GM12878 (cell line): ENCODE measurements around the gene GHRH. TPM values are rescaled to one million over a fixed set of nuclear protein-coding genes. Genes with fewer than 3 reads are reported as not detected.

ENCODE experiments used
- ATAC-seq: fragments of 200-7000 bp; cut with Tn5 transposase; 3 replicates; pipeline ENCODE4 v1.9.1; 2020; ENCODE audit warnings: mild to moderate bottlenecking, moderate library complexity
- BruUV-seq: library from RNA; stranded (reverse); fragments of 400-500 nt; replicated peaks from 2 replicates; lab custom pipeline; 2021; lab: Mats Ljungman, UMichigan
- CTCF ChIA-PET: fragments of 300-600 bp; sonication (Branson Sonifier 250); formaldehyde crosslinking; extraction: SDS; loops from one replicate; lab custom pipeline; 2021; ENCODE audit warnings: inconsistent platforms; lab: Yijun Ruan, JAX
- POLR2A ChIA-PET: fragments of 350-600 bp; formaldehyde crosslinking; extraction: SDS; loops from one replicate; lab custom pipeline; 2021; ENCODE audit warnings: inconsistent platforms; lab: Charles Lee
- RAD21 ChIA-PET: fragments of 300-600 bp; sonication (Branson Sonifier 250); formaldehyde crosslinking; loops from one replicate; lab custom pipeline; 2023; ENCODE audit warnings: antibody characterized with exemption; ENCODE audit not compliant: unreplicated experiment; lab: Charles Lee
- SMC1A ChIA-PET: fragments of 300-600 bp; sonication (Branson Sonifier 250); formaldehyde crosslinking; loops from one replicate; lab custom pipeline; 2023; ENCODE audit not compliant: unreplicated experiment, uncharacterized antibody; lab: Charles Lee
- DNase-seq: peaks from one replicate; pipeline ENCODE4 v3.0.0-alpha.2; 2011; ENCODE audit warnings: low read depth, low spot score
- FAIRE-seq: peaks from 3 replicates; lab custom pipeline; 2011; peaks lifted over from hg19 to GRCh38; lab: Jason Lieb, UNC
- H2AFZ ChIP-seq: 2 replicates; pipeline ENCODE4 v1.6.0; 2011; ENCODE audit warnings: low read depth, low read length, control low read depth; ENCODE audit not compliant: control insufficient read depth
- H3K27ac ChIP-seq: 2 replicates; pipeline ENCODE4 v1.5.1; 2011; ENCODE audit warnings: control low read depth; ENCODE audit not compliant: control insufficient read depth, insufficient read depth
- H3K27me3 ChIP-seq, 2 experiments: replicated peaks in 1 of 2; 2 replicates each; pipeline versions ENCODE4 v1.6.0 to v1.6.1; 2011; ENCODE audit warnings: low read length in 1 of 2; ENCODE audit not compliant: control insufficient read depth in 2 of 2, insufficient read depth in 2 of 2
- H3K36me3 ChIP-seq, 2 experiments: 2 replicates each; pipeline ENCODE4 v1.5.1; 2011; ENCODE audit warnings: low read length in 1 of 2; ENCODE audit not compliant: control insufficient read depth in 2 of 2, insufficient read depth in 2 of 2
- H3K4me1 ChIP-seq: 2 replicates; pipeline ENCODE4 v1.6.1; 2011; ENCODE audit warnings: mild to moderate bottlenecking, low read length, moderate library complexity, mixed read lengths; ENCODE audit not compliant: control insufficient read depth, insufficient read depth
- H3K4me2 ChIP-seq: 2 replicates; pipeline ENCODE4 v1.6.0; 2011; ENCODE audit warnings: control low read depth; ENCODE audit not compliant: control insufficient read depth, insufficient read depth
- H3K4me3 ChIP-seq: fragments of 200-600 bp; sonication (generic); 2 replicates; pipeline ENCODE4 v1.5.1; 2016
- H3K79me2 ChIP-seq: 2 replicates; pipeline ENCODE4 v1.6.0; 2011; ENCODE audit warnings: low read length; ENCODE audit not compliant: control insufficient read depth, insufficient read depth
- H3K9ac ChIP-seq: 2 replicates; pipeline ENCODE4 v1.8.0; 2011; ENCODE audit warnings: low read length, control low read depth, mixed read lengths; ENCODE audit not compliant: control insufficient read depth, insufficient read depth
- H3K9me3 ChIP-seq: replicated peaks from 3 replicates; pipeline ENCODE4 v1.5.1; 2011; ENCODE audit warnings: mild to moderate bottlenecking, low read length; ENCODE audit not compliant: control insufficient read depth, insufficient read depth
- H4K20me1 ChIP-seq: 2 replicates; pipeline ENCODE4 v1.6.0; 2011; ENCODE audit not compliant: control insufficient read depth, insufficient read depth
- BACH1 ChIP-seq: fragments of 450-650 bp; IDR thresholded peaks from 2 replicates; pipeline ENCODE4 v1.6.1; 2017; ENCODE audit warnings: mild to moderate bottlenecking, borderline replicate concordance
- CEBPB ChIP-seq, 2 experiments: fragments of 150-350 bp in 1 of 2; IDR thresholded peaks; 2 replicates each; pipeline ENCODE4 v1.6.1; 2012 to 2014; ENCODE audit warnings: low read depth in 2 of 2, low read length in 2 of 2, borderline replicate concordance in 1 of 2, inconsistent platforms in 1 of 2
- ESRRA ChIP-seq: IDR thresholded peaks from 2 replicates; pipeline ENCODE4 v1.6.1; 2012; ENCODE audit warnings: mild to moderate bottlenecking, low read length, improper control_type of control experiment
- FOXM1 ChIP-seq: IDR thresholded peaks from 2 replicates; pipeline ENCODE4 v1.6.1; 2012; ENCODE audit warnings: low read depth, mild to moderate bottlenecking, inconsistent platforms, low read length, moderate library complexity
- GABPA ChIP-seq: IDR thresholded peaks from 2 replicates; pipeline ENCODE4 v1.6.1; 2014; ENCODE audit warnings: antibody characterized with exemption, low read depth, mild to moderate bottlenecking, inconsistent platforms
- MTA3 ChIP-seq: IDR thresholded peaks from 2 replicates; pipeline ENCODE4 v1.6.1; 2012; ENCODE audit warnings: low read length, inconsistent platforms, borderline replicate concordance
- NFIC ChIP-seq: IDR thresholded peaks from 2 replicates; pipeline ENCODE4 v1.6.1; 2012; ENCODE audit warnings: low read depth, mild to moderate bottlenecking, inconsistent platforms, low read length, moderate library complexity
- RAD51 ChIP-seq: fragments of 450-650 bp; IDR thresholded peaks from 2 replicates; pipeline ENCODE4 v1.6.1; 2016; ENCODE audit warnings: moderate library complexity, mild to moderate bottlenecking, inconsistent platforms
- TCF12 ChIP-seq: IDR thresholded peaks from 2 replicates; pipeline ENCODE4 v1.6.1; 2011; ENCODE audit warnings: low read depth, mild to moderate bottlenecking, low read length
- ZBTB33 ChIP-seq: fragments of 450-650 bp; IDR thresholded peaks from 2 replicates; pipeline ENCODE4 v1.6.1; 2017; ENCODE audit warnings: mild to moderate bottlenecking
- ZSCAN29 ChIP-seq: fragments of 450-650 bp; IDR thresholded peaks from 2 replicates; pipeline ENCODE4 v1.6.1; 2017; ENCODE audit warnings: mild to moderate bottlenecking, moderate library complexity
- WGBS: methylation state at CpG from one replicate; pipeline ENCODE4 v1.1.6; 2016; ENCODE audit warnings: low lambda C conversion rate; ENCODE audit not compliant: insufficient replicate concordance, insufficient coverage; ENCODE audit errors: missing lambda C conversion rate; 5-methylcytosine and 5-hydroxymethylcytosine counted together
- in situ Hi-C: fragments of 300-500 bp; cut with MboI; formaldehyde crosslinking; loops from 9 replicates; pipeline ENCODE4 v1.14.3; 2018; ENCODE audit warnings: mixed read lengths
- intact Hi-C: fragments of 100-400 bp; cut with micrococcal nuclease; formaldehyde crosslinking; loops from one replicate; pipeline ENCODE4 v1.14.2; 2022; ENCODE audit not compliant: unreplicated experiment
- polyA plus RNA-seq, 11 experiments: library from polyadenylated mRNA; depleted of rRNA in 4 of 11; unstranded in 6 of 11; stranded (reverse) in 5 of 11; fragments of >200 nt; fragmentation: Nextera tagmentation in 4 of 11; fragmentation: Illumina TruSeq in 1 of 11; extraction: Ambion mirVana in 4 of 11; extraction: Trizol in 1 of 11; gene quantifications; 1 replicate in 1 of 11; 2 replicates in 10 of 11; pipeline versions ENCODE4 v1.2.1 to v1.2.3, GENCODE V29; 2011 to 2016; ENCODE audit warnings: inconsistent platforms in 2 of 11, missing spikeins in 2 of 11, low read depth in 1 of 11
- total RNA-seq, 4 experiments: library from RNA; depleted of rRNA in 3 of 4; stranded (reverse); fragments of >200 nt in 3 of 4; fragmentation: Illumina TruSeq in 1 of 4; extraction: Trizol in 1 of 4; gene quantifications; 2 replicates each; pipeline versions ENCODE4 v1.2.1 to v1.2.3, GENCODE V29; 2013 to 2021

GHRH gene
- total and polyA plus RNA-seq, 10 of the 15 experiments (the other 5 are each of a cell fraction or from before 2014, with no cell fraction given) = not detected

GRCh38 chr20:37254114-37254878 is 7.3 kb downstream of the GHRH start:
- CTCF ChIA-PET = interaction anchor here (1.0 kb wide), 1 partner anchor 15 kb away, joined by 3 read pairs; no protein-coding TSS in a partner anchor
- 0 out of 3 replicates have a peak, but pooled peaks have one; percentile 21 for ATAC-seq
- Histone ChIP-seq H3K4me2 (no peak overlapping the region), H4K20me1 (no peaks in the 10 kb centered on the region), H3K9me3 (no peaks in the 10 kb centered on the region), H3K27ac (no peak overlapping the region), H3K4me3 (no peak overlapping the region), H3K79me2 (no peaks in the 10 kb centered on the region), H3K27me3 (no peaks in the 10 kb centered on the region), H3K4me1 (no peaks in the 10 kb centered on the region), H3K9ac (no peak overlapping the region), H2AFZ (no peak overlapping the region), H3K36me3 (no peaks in the 10 kb centered on the region)
- RAD21 ChIA-PET = no interaction called here
- DNase-seq = no peak
- in situ Hi-C loops = no loop called here
- TF ChIP-seq CEBPB (IDR thresholded peaks at IDR 0.05; ENCODE audit: borderline replicate concordance in 1 of 2, low read depth in 2 of 2, low read length in 2 of 2) (no peak), BACH1 (no peak), ZBTB33 (no peak), RAD51 (no peak), ZSCAN29 (no peak), GABPA (no peak), NFIC (no peak), MTA3 (no peak), FOXM1 (no peak), ESRRA (no peak), TCF12 (no peak)
- FAIRE-seq = no peak
- POLR2A ChIA-PET = no interaction called here
- SMC1A ChIA-PET = no interaction called here
- BruUV-seq = no TSS peak
- intact Hi-C loops = no loop called here
- 18% methylated on average over 7 of the region's 7 CpGs for WGBS
